Left renal cortex interstitium (tissue), 4 donors: Measurements from ENCODE around the gene MYOCOS. TPM values are rescaled to one million over a fixed set of nuclear protein-coding genes. Genes with fewer than 3 reads are reported as not detected.

Experiments used
- DNase-seq, 4 donors: peaks; one replicate each; pipeline ENCODE4 v3.0.0-alpha.2; 2013; ENCODE audit warnings: low read depth in 4 of 4, low spot score in 2 of 4, missing footprints in 1 of 4
- polyA plus RNA-seq, 4 donors: library from polyadenylated mRNA; unstranded; fragments of 120-200 nt; gene quantifications; one replicate each; pipeline ENCODE4 v1.2.1, GENCODE V29; 2013; ENCODE audit not compliant: insufficient read length in 4 of 4

The MYOCOS gene
- polyA plus RNA-seq, 4 donors = 0.42 to 1.3 (median 0.75) TPM

DNA sequence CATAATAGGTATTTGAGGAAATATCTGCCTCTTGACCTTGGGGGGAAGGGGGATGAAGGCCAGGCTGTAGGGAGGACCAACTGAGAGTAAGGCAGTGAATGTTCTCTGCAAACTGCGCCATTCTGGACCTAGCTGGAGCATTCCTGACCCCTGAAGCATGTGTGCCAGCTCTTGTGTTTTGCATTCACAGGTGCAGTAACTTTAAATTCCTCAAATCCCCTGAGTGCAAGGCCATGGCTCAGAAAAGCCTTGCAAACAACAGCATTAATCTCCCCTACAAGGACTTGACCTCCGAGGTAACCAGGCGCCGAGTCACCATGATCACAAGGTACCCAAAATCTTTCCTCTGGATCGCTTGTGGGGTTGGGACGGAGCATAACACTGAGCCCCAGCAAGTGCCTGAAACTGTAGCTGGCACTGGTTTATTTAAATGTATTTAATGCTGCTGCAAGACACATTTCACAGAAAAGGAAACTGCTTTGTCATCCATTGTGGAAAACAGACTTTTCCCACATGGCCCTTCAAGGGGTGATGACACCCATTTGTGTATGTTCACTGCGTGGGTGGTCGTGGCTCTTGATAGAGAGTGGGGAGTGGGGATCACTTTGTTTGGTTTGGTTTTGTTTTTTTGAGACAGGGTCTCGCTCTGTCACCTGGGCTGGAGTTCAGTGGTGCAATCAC lies 1.7 kb downstream of the MYOCOS start:
- DNase-seq = no peak

GRCh38 chr1:171625225-171625624 lies 3.2 kb downstream of the MYOCOS start:
- no peak for DNase-seq

DNA sequence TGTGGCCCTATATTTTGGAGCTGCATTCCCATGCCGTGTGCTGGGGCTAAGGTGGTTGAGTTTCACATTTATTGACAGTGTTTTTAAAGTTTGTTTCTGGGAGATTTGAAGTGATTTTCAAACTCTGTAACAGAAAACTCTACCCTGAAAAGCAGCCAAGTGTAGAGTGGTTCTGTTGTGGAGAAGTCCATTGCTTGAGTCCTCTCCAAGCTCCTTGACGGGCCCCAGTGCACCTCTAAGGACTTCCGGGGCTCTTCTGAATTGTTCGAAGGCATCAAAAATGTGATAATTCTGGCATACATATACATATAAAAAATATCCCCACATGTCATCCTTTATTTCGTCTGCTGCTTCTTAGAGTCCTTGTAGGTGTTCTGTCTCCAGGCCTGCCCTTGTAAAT lies 5.0 kb downstream of the MYOCOS start:
- DNase-seq = no peak

DNA sequence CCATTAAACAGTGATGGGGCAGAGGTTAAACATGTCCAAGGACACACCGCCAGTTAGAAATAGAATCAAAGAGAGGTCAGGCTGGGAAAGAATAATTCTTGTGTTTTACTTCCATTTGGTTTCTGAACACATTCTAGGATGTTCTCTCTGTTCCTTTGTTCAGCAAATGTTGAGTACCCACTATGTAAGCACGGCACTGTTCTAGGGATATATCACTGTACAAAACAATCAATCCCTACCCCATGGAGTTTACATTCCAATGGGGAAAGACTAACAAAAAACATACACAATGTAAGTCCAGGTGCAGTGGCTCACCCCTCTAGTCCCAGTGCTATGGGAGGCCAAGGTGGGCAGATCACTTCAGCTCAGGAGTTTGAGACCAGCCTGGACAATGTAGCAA lies 6.2 kb downstream of the MYOCOS start:
- no peak for DNase-seq

DNA sequence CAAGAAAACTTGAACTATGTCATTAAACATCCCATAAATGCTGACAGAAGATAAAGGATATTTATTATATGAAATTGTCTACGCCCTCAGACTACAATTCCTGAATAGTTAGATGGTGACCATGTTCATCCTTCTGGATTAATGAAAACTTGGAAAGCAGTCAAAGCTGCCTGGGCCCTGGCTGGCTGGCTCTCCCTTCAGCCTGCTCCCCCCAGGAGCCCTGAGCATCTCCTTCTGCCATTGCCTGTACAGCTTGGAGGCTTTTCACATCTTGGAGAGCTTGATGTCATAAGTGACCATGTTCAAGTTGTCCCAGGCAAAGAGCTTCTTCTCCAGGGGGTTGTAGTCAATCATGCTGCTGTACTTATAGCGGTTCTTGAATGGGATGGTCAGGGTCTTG lies 13.6 kb downstream of the MYOCOS start:
- DNase-seq = no peak

DNA sequence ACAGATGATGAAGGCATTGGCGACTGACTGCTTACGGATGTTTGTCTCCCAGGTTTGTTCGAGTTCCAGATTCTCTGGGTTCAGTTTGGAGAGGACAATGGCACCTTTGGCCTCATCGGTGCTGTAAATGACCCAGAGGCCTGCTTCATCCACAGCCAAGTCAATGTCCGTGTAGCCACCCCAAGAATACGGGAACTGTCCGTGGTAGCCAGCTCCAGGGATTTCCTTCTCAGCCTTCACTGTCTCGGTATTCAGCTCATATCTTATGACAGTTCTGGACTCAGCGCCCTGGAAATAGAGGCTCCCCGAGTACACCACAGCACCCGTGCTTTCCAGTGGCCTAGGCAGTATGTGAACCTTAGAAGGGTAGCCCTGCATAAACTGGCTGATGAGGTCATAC lies 14.1 kb downstream of the MYOCOS start:
- DNase-seq = no peak

DNA sequence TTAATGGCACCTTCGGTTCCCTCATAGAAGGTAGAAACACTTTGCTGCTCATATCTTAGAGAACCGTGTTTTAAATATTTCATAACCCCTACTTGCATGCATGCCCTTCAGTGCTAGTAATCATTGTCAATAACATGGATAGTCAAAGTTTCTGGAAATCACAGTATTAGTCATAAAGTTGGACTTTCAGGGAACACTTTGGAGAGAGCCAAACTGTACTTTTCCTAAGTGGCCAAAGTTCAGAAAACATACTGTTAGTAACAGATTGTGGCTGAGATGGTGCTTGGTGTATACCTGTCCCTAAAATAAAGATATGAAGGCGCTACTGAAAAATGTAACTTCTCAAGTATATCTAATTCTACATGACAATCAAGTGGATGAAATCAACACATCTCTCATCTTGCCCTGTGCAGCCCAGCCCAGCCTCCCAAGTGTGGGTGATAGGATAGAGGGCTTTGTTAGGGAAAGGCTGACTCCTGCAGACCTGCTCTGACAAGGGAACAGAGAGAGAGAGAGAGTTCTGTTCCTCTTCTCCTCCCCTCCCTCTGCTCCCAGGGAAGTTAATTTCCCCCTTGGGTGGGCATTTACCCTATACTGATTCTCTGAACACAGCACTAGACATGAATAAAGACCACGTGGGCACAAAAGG lies 16.0 kb downstream of the MYOCOS start:
- no peak for DNase-seq

DNA sequence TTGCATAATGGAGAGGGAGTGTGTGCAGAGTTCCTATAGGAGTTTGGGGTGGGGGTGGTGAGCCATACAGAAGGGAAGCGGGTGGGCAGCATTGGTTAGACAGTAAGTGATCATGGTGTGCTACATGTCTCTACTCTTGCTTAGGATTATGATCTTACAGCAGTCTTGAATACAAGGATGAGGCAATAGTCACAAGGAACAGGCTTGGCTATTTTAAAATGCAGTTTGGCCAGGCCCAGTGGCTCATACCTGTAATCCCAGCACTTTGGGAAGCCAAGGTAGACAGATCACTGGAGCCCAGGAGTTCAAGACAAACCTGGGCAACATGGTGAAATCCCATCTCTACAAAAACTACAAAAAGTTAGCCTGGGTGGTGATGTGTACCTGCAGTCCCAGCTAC lies 18.2 kb downstream of the MYOCOS start:
- DNase-seq = no peak

DNA sequence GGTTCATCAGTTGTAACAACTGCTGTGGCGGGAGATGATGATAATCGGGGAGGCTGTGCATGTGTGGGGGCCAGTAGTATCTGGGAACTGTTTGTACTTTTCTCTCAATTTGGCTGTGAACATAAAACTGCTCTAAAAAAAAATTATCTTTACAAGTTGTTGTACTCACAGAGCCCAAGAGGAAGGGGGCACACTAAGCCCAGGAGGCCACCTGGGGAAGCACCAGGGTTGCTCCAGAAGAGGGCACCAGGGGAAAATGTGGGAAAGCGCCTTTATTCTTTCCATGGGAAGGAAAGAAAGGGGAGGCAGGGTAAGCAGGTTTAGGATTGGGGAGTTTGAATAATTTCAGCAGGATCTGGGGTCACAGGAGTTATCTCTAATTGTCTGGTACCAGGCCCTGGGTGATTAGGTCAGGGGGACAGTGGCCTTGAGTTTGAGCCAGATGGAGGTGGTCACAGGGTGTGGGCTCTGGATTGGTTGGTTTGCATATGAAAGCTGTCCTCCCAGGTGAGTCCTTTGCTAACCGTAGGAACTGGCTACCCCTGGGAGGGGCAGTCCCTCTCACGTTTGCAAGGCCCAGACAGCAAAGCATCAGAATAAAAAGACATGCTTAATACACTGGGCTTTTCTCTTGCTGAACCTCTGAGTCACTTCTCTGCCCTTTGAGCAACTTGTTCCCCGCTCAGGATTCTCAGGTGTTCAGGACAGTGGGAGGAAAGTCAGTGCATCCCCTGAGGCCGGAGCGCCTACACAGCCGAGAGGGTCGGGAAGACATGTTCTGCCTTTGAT lies 19.2 kb downstream of the MYOCOS start:
- DNase-seq = no peak

DNA sequence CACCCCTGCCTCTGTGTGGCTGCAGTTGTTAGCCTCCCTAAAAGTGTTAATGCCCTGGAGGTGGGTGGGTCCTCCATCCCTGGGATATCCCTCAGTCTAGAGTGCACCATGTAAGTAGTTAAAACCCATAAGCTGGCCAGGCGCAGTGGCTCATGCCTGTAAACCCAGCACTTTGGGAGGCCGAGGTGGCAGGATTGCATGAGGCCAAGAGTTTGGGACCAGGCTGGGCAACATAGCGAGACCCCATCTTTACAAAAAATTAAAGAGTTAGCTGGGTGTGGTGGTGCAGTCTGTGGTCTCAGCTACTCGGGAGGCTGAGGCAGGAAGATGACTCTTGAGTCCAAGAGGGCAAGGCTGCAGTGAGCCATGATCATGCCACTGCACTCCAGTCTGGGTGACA lies 20.2 kb downstream of the MYOCOS start:
- no peak for DNase-seq

DNA sequence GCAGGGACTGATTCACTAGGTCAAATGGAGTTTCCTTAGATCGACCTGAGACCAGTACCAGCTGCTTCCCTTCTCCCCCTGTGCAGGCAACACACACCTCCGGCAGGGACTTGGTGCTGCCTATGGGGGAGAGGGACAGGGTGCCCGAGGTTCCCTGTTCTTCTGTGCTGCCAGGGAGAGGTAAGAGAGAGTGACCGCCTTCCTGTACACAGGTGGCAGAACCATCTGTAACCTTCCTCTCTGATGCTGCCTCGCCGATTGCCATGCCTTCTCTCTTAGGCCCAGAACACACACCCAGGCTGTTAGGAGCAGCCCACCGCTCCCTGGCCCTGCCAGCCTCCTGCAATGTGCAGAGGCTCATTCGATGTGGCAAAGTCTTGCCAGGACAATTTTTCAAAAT lies 21.1 kb downstream of the MYOCOS start:
- no peak for DNase-seq

DNA sequence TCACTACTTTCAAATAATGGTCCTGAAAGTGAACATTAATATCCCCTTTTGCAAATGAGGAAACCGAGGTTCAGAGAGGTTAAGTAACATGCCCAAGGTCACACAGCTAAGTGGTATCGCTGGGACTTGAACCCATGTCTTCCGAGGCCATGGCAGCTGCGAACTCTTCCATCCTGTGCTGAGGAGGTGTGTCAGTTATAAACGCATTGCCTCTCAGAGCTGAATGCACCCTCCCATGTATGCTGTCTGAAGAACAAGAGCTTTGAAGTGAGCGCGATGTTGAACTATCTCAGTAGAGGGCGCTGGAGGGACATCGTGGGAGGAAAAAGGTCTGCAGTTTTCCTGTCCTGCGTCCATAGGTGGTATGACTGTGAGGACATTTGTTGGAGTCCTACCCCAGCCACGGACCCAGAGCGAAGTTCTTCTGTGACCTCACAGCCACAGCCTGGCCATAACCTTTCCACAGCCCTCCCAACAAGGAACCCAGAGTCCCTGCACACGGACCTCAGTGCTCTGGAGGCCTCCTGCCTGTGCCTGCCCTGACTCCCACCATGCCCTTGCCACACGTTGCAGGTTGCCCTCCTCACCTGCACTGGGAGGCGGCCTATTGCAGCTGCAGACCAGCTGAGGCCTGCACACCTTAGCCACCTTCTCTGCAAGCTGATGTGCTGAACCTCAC lies 22.9 kb downstream of the MYOCOS start:
- peak in 3 of 4 donors; percentile 60 to 86 (median 77) for DNase-seq

DNA sequence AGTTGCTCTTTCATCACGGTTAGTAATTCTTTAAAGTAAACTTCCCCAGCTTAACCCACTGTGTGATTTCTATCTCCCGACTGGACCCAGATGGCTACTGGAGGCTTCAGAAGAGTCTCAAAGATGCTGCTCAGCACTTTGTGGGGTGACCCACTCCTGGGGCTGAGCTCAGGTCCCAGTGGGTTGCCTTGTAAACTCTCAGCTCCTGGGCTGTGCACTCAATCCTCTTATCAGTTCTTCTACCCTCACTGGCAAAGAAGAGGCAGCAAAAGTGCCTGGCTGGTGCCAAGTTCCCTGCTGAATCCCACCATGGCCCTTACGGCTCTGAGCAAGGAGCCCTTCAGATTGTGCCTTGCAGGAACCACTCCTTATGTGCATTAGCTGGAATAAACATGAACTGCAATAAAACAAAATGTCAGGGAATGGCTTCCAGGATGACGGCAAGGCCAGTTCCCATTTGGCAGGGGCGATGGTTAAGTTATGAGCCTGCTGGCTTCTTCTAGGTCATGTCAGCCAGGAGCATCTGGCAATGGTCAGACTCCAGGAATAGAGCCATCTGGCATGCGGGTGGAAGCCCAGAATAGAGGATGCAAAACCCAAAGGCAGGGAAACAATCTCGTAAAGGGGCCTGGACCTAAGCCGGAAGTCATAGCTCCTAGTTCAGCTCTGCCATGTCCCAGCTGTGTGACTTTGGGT lies 23.7 kb downstream of the MYOCOS start:
- DNase-seq = no peak

- no peak for DNase-seq
These were observed 24.2 kb downstream of the MYOCOS start for GRCh38 chr1:171646249-171646560.

GRCh38 chr1:171652234-171652822 lies 30.3 kb downstream of the MYOCOS start, which contains the start of gene MYOC:
MYOC (minus strand) TSS chr1:171652688; CDS start chr1:171652611, 77 bp downstream.
- DNase-seq = no peak

GRCh38 chr1:171653796-171654195 lies 31.8 kb downstream of the MYOCOS start:
- DNase-seq = no peak

- no peak for DNase-seq
These were observed 32.3 kb downstream of the MYOCOS start for GRCh38 chr1:171654201-171654941.

- DNase-seq = peak in 3 of 4 donors; percentile 28 to 54 (median 48)
These were observed 33.1 kb downstream of the MYOCOS start for GRCh38 chr1:171654942-171655745.

DNA sequence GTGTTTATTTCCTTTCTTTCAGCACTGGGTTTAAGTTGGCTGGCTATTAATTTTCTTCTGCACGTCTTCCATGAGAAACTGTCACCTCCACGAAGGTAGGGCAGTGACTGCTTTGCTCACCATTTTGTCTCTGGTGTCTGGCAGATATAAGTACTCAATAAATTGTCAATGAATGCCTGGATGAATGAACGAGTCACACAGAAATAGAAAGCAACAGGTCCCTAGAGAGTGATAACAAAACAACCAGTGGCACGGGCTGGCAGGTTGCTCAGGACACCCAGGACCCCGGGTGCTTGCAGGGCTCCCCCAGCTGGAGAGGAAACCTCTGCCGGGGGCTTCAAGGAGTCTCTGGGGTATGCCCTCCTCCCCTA lies 33.7 kb downstream of the MYOCOS start:
- no peak for DNase-seq
